ENCODE data around the gene USP3.
A peak's percentile ranks its signal among the peaks of the same experiment; 100 is the strongest.

The USP3 gene

GRCh38 chr15:63494408-63494807 lies 10.0 kb upstream of the USP3 start:
- H3K4me1 ChIP-seq (ENCODE audit: control insufficient read depth in 1 of 2, insufficient read depth in 1 of 2, low read depth in 1 of 2, low read length in 1 of 2) = peaks cover 79 to 100% of the 10 kb centered on the region in 2 experiments

GRCh38 chr15:63495343-63495742 lies 9.1 kb upstream of the USP3 start:
- Histone ChIP-seq H3K9me3 (no peaks in the 10 kb centered on the region), H3K4me1 (ENCODE audit: control insufficient read depth in 1 of 2, insufficient read depth in 1 of 2, low read depth in 1 of 2, low read length in 1 of 2) (peaks cover 79 to 100% of the 10 kb centered on the region in 2 experiments), H3K4me3 (ENCODE audit: low read depth in 1 of 2, low read length in 1 of 2) (peak overlapping the region; percentile 80 to 93), H3K27me3 (no peaks in the 10 kb centered on the region), H3K36me3 (peaks cover 13% of the 10 kb centered on the region), H3K27ac (peak overlapping the region; percentile 99)
- TF ChIP-seq CTCF (IDR thresholded peaks at IDR 0.05) = no peak

More at GRCh38 chr15:63494408-63494807, 10.0 kb upstream of the USP3 start:
- Histone ChIP-seq H3K27me3 (no peaks in the 10 kb centered on the region), H3K27ac (peak overlapping the region; percentile 99), H3K4me3 (ENCODE audit: low read depth in 1 of 2, low read length in 1 of 2) (peak overlapping the region; percentile 80 to 93), H3K36me3 (peaks cover 13% of the 10 kb centered on the region), H3K9me3 (no peaks in the 10 kb centered on the region)
- TF ChIP-seq CTCF (IDR thresholded peaks at IDR 0.05) = no peak

GRCh38 chr15:63495780-63496488 lies 8.5 kb upstream of the USP3 start:
- H3K4me3 ChIP-seq (ENCODE audit: low read depth in 1 of 2, low read length in 1 of 2) = peak overlapping the region; percentile 80 to 93
- TF ChIP-seq CTCF (IDR thresholded peaks at IDR 0.05) = no peak
- peaks cover 79 to 100% of the 10 kb centered on the region in 2 experiments for H3K4me1 ChIP-seq (ENCODE audit: control insufficient read depth in 1 of 2, insufficient read depth in 1 of 2, low read depth in 1 of 2, low read length in 1 of 2)
- H3K27ac ChIP-seq = peak overlapping the region; percentile 99
- peaks cover 13% of the 10 kb centered on the region for H3K36me3 ChIP-seq
- no peaks in the 10 kb centered on the region for H3K27me3 ChIP-seq
- H3K9me3 ChIP-seq = no peaks in the 10 kb centered on the region

GRCh38 chr15:63497642-63498467 lies 6.5 kb upstream of the USP3 start:
- H3K9me3 ChIP-seq = no peaks in the 10 kb centered on the region
- peak overlapping the region; percentile 99 for H3K27ac ChIP-seq
- peak; percentile 48 for TF ChIP-seq CTCF (IDR thresholded peaks at IDR 0.05)
- H3K27me3 ChIP-seq = no peaks in the 10 kb centered on the region
- H3K4me1 ChIP-seq (ENCODE audit: control insufficient read depth in 1 of 2, insufficient read depth in 1 of 2, low read depth in 1 of 2, low read length in 1 of 2) = peaks cover 81 to 100% of the 10 kb centered on the region in 2 experiments
- H3K36me3 ChIP-seq = peaks cover 10% of the 10 kb centered on the region
- peak overlapping the region; percentile 80 to 93 for H3K4me3 ChIP-seq (ENCODE audit: low read depth in 1 of 2, low read length in 1 of 2)

GRCh38 chr15:63499175-63499549 lies 5.2 kb upstream of the USP3 start:
- H3K9me3 ChIP-seq = no peaks in the 10 kb centered on the region
- H3K4me1 ChIP-seq (ENCODE audit: control insufficient read depth in 1 of 2, insufficient read depth in 1 of 2, low read depth in 1 of 2, low read length in 1 of 2) = peaks cover 79 to 97% of the 10 kb centered on the region in 2 experiments
- H3K36me3 ChIP-seq = no peaks in the 10 kb centered on the region
- H3K27me3 ChIP-seq = no peaks in the 10 kb centered on the region
- H3K27ac ChIP-seq = peak overlapping the region; percentile 99
- no peak for TF ChIP-seq CTCF (IDR thresholded peaks at IDR 0.05)
- peak overlapping the region; percentile 25 to 86 for H3K4me3 ChIP-seq (ENCODE audit: low read depth in 1 of 2, low read length in 1 of 2)
